Epithelial cell of proximal tubule (primary cell): ENCODE results near the gene MCF2L. TPM values are rescaled to one million over a fixed set of nuclear protein-coding genes. Genes with fewer than 3 reads are reported as not detected.

Experiments
- DNase-seq: peaks from one replicate; pipeline ENCODE4 v3.0.0-alpha.2; 2011; ENCODE audit warnings: low read depth
- H3K4me3 ChIP-seq: 2 replicates; pipeline ENCODE4 v1.5.1; 2011; ENCODE audit warnings: low read depth, mild to moderate bottlenecking, low read length
- CTCF ChIP-seq: conservative IDR thresholded peaks from 2 replicates; pipeline ENCODE4 v1.5.1; 2012; ENCODE audit warnings: low read depth, mild to moderate bottlenecking, low read length
- total RNA-seq: library from RNA; depleted of rRNA; stranded (reverse); fragments of >200 nt; gene quantifications from 2 replicates; pipeline ENCODE4 v1.2.3, GENCODE V29; 2015

Gene MCF2L
- total RNA-seq, 1 donor from 2014 or later: 10.8 TPM

- no peak overlapping the region for H3K4me3 ChIP-seq
- no peak for DNase-seq
- TF ChIP-seq CTCF: no peak
Measured at GRCh38 chr13:112974125-112974524, 5.1 kb downstream of the MCF2L start.

GRCh38 chr13:112974671-112975070 lies 5.7 kb downstream of the MCF2L start:
- TF ChIP-seq CTCF: no peak

GRCh38 chr13:112975401-112975939 lies 6.5 kb downstream of the MCF2L start:
- no peak overlapping the region for H3K4me3 ChIP-seq
- no peak for TF ChIP-seq CTCF
- DNase-seq: no peak

More at GRCh38 chr13:112974671-112975070, 5.7 kb downstream of the MCF2L start:
- no peak for DNase-seq
- H3K4me3 ChIP-seq: no peak overlapping the region

GRCh38 chr13:112976526-112976925 lies 7.5 kb downstream of the MCF2L start:
- TF ChIP-seq CTCF: no peak
- DNase-seq: no peak
- no peak overlapping the region for H3K4me3 ChIP-seq

GRCh38 chr13:112977091-112977490 lies 8.1 kb downstream of the MCF2L start:
- no peak overlapping the region for H3K4me3 ChIP-seq
- no peak for TF ChIP-seq CTCF
- DNase-seq: no peak

GRCh38 chr13:112977525-112977924 lies 8.5 kb downstream of the MCF2L start:
- no peak for TF ChIP-seq CTCF
- no peak for DNase-seq
- H3K4me3 ChIP-seq: no peak overlapping the region
